C4-2B (cell line): Measurements from ENCODE around the gene EPHB2.

ENCODE experiments used
- H3K27ac ChIP-seq: fragments of 450-650 bp; 2 replicates; pipeline ENCODE4 v1.5.1; 2017
- ZFX ChIP-seq: fragments of 450-650 bp; IDR thresholded peaks from 2 replicates; pipeline ENCODE4 v1.6.1; 2017
- TF ChIP-seq, protein P1 (sequence below): fragments of 450-650 bp; conservative IDR thresholded peaks from 2 replicates; pipeline ENCODE4 v1.5.1; 2017; ENCODE audit warnings: mild to moderate bottlenecking

EPHB2 gene

DNA sequence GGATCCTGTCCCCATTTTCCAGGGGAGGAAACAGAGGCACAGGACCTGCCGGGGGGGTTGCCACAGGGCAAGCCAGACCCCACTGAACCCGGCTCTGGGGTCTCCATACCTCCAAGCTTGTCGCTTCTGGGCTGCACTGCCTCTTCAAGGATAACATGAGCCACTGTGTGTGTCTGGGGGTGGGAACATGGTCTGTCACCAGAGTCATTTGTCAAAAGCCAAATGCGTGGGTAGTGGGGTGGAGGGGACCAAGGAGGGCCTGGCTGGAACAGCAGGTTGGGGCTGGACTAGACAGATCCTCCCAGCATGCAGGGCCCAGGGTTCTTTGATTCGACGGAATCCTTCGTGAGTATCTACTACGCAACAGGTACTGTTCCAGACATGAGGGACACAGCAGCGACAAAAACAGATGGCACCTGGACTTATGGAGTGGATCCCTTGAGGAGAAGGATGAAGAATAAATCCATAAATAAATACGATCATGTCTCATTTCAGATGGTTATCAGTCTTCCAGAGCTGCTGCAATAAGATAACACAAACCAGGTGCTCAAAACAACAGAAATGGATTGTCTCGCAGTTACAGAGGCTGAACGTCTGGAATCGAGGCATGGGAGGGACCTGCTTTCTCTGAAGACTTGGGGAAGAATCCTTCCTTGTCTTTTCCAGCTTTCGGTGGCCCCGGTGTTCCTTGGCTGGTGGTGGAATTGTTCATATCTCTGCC, 28.9 kb upstream of the EPHB2 start:
- H3K27ac ChIP-seq, result no peak overlapping the region; the same call in 1 of the 2 replicates
- TF ChIP-seq, protein P1, sequence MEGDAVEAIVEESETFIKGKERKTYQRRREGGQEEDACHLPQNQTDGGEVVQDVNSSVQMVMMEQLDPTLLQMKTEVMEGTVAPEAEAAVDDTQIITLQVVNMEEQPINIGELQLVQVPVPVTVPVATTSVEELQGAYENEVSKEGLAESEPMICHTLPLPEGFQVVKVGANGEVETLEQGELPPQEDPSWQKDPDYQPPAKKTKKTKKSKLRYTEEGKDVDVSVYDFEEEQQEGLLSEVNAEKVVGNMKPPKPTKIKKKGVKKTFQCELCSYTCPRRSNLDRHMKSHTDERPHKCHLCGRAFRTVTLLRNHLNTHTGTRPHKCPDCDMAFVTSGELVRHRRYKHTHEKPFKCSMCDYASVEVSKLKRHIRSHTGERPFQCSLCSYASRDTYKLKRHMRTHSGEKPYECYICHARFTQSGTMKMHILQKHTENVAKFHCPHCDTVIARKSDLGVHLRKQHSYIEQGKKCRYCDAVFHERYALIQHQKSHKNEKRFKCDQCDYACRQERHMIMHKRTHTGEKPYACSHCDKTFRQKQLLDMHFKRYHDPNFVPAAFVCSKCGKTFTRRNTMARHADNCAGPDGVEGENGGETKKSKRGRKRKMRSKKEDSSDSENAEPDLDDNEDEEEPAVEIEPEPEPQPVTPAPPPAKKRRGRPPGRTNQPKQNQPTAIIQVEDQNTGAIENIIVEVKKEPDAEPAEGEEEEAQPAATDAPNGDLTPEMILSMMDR, result no peak
- TF ChIP-seq ZFX, result no peak

DNA sequence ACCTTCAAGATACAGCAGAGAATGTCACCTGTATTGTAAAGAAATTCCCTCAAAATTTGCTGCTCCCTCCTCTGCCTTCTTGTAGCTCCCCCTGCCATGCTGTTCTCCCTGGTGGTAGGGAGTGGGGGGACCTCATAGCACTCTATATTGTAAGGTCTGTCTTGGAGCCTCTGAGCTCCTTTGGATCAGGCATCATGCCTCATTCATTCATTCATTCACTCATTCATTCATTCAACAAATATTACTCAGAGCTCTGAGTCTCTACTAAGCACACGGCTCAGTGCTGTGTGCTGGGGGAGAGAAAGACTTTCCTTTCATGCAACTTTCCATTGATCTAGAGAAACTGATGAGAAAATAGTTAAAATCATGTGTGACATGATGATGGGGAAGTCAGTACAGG, 27.1 kb upstream of the EPHB2 start:
- TF ChIP-seq ZFX, result no peak
- TF ChIP-seq, protein P1, result no peak
- H3K27ac ChIP-seq, result no peak overlapping the region

DNA sequence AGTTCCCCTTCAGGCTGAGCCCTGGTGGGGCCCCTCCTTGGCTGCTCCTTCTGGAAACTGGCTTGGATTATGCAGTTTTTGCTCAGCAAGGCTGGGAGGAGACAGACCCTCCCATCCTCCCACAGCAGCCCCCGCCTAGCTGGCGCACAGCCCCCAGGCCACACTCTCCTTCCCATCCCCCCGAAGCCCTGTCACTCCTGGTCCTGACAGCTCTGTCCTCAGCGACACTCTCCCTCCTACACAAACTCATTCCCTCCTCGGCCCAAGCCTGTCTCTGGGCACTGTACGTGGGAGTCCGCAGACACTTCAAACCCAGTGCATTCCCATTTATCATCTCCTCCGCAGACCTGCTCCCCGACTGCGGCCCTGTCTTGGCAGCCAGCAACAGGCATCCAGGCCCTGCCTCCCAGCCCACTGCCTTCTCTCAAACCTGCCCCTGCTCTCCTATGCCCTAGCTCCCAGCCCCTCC, 25.0 kb upstream of the EPHB2 start:
- TF ChIP-seq, protein P1, result no peak
- TF ChIP-seq ZFX, result no peak
- H3K27ac ChIP-seq, result no peak overlapping the region

DNA sequence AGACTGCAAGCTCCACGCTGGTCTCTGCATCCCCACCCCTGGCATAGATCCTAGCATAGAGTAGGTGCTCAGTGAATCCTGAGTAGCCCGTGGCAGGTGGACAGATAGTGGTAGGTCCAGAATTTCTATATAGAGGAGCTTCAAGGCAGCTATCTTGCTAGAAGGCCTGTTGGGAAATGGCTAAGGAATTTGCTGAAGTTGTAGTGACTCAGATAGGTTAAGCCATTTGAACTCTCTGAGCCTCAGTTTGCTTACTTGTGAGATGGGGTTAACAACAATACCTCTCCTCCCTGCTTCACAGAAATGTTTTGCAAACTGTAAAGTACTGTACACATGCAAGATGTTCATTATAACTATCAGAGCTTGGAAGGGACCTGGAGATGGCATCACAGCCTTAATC, 23.4 kb upstream of the EPHB2 start:
- no peak overlapping the region for H3K27ac ChIP-seq
- TF ChIP-seq, protein P1, result no peak
- TF ChIP-seq ZFX, result no peak

DNA sequence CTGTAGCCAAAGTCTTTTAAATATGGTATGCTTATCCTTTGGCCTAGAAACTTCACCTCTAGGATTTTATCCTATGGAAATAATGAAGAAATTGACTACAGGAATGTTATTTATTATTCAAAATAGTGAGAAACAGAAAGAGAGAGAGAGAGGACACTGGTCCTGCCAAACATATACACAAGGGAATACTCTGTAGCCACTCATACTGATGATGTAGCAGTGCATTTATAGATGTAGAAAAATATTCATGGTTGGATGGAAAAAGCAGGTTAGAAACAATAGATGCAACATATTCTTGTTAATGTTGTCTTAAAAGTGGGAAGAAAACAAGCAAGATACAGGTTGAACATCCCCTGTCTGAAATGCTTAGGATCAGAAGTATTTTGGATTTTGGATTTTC, 22.2 kb upstream of the EPHB2 start:
- TF ChIP-seq, protein P1, result no peak
- TF ChIP-seq ZFX, result no peak

DNA sequence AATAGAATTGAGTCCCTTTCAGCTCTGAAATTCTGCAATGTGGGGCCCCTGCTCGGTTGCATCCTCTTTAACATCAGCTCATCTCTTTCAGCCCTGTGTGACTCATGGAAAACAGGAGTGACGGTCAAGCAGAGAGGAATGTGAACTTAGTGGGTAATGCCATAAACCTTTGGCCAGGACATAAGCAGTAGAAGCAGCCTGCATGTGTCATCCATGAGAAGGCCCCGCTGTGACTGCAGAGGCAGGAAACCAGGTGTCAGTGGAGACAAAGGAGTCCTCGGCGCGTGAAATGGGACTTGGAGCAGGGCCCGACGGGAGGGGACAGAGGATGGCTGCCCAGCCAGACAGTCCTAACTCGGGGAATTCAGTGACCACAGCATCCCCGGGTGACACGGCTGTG, 21.1 kb upstream of the EPHB2 start:
- TF ChIP-seq, protein P1, result no peak
- no peak for TF ChIP-seq ZFX
- H3K27ac ChIP-seq, result no peak overlapping the region

More for the DNA sequence above, 22.2 kb upstream of the EPHB2 start:
- H3K27ac ChIP-seq, result no peak overlapping the region

DNA sequence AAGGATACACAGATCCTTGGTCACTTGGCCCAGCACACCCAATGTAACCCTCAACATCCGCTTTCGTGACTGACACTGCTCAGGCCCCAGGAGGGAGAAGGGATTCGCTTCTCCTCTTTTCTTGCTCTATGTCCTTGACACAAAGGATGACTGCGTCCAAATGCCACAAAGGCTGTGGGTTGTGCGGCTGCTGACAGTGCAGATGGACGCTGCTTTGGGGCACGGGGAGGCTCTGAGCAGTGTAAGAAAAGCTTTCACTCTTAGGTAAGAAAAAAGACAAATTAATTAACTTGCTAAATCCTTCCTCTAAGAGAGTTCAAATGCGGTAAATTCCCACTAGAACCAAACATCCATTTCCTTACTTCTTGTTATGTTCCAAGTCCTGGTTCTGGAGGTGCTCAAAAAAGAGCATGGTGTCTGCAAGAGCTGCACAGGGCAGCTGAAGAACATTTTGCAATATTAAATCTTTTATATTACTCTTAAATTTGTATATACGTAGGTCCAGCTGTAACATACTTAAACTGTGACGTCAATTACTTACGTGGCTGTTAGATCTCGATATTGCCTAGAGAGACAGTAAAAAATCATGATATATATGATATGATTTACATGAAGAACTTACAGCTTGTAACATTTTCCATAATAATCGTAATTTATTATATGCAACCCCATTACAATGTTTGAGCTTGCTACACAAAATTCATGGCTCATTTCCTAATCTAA, 19.4 kb upstream of the EPHB2 start:
- H3K27ac ChIP-seq, result no peak overlapping the region
- TF ChIP-seq, protein P1, result no peak
- no peak for TF ChIP-seq ZFX
